ENCODE results near the gene RBM33.

DNA sequence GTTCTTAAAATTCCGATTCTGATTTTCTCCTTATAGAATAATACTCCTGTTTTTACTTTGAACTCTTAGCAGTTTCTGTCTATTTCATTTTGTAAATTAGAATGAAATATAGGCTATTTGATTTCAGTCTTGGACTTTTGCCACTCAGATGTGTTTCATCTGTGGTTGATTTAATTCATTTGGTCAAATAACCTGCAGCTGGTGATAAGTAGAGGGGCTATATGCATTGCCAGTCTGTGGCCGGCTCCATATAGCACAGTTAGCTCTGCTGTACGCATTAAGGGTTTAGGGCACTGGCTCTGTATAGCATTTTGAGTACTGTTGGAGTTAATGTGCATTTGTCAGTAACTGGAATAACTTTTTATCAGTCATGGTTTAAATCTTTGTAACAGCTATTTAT lies 35.7 kb downstream of the RBM33 start:
- TF ChIP-seq EZH2 (IDR thresholded peaks at IDR 0.05; ENCODE audit: borderline replicate concordance, low read depth, low read length, severe bottlenecking) (no peak), CTCF (IDR thresholded peaks at IDR 0.05; ENCODE audit: borderline replicate concordance, extremely low read depth, low read length, poor library complexity, severe bottlenecking) (no peak)
